ENCODE measurements around the gene GRK5.

DNA sequence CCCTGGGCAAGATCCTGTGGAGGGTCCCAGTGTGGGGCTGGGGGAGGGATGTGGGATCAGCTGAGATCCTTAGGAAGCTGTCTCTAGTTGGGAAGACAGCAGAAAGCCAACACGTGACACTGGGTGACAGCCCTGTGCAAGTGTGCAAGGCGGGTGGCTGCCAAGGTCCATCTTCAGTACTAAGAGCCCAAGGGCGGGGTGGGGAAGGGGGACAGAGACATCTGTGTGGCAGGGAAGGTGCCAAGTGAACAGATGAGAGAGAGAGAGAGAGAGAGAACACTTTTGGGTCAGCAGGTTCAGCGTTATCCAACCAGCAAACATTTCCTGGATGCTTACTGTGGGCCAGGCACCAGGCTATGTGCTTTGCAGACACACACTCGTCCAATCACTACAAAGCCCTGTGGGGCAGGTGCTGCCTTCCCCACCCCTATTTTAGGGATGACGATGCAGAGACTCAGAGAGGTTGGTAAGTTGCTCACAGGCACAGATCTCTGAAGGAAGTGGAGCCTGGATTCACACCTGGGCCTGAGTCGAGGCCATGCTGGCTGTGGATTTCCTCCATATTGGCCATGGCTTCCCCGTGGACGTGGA lies 135.7 kb downstream of the GRK5 start:
- no peak for TF ChIP-seq EZH2 (IDR thresholded peaks at IDR 0.05; ENCODE audit: low read depth)
- TF ChIP-seq, protein P1, sequence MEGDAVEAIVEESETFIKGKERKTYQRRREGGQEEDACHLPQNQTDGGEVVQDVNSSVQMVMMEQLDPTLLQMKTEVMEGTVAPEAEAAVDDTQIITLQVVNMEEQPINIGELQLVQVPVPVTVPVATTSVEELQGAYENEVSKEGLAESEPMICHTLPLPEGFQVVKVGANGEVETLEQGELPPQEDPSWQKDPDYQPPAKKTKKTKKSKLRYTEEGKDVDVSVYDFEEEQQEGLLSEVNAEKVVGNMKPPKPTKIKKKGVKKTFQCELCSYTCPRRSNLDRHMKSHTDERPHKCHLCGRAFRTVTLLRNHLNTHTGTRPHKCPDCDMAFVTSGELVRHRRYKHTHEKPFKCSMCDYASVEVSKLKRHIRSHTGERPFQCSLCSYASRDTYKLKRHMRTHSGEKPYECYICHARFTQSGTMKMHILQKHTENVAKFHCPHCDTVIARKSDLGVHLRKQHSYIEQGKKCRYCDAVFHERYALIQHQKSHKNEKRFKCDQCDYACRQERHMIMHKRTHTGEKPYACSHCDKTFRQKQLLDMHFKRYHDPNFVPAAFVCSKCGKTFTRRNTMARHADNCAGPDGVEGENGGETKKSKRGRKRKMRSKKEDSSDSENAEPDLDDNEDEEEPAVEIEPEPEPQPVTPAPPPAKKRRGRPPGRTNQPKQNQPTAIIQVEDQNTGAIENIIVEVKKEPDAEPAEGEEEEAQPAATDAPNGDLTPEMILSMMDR (conservative IDR thresholded peaks at IDR 0.05): no peak

All from PC-9 (cell line).